NCI-H2107 treated with DMSO at 0.1 percent for 48 hours (cell line): Measurements from ENCODE around the gene JAG2.

Experiments
- DNase-seq: peaks from one replicate; lab custom pipeline; 2025; ENCODE audit not compliant: unreplicated experiment; lab: John Stamatoyannopoulos, UW

Gene JAG2

GRCh38 chr14:105203701-105204100, 35.1 kb upstream of the JAG2 start:
- DNase-seq: no peak

DNA sequence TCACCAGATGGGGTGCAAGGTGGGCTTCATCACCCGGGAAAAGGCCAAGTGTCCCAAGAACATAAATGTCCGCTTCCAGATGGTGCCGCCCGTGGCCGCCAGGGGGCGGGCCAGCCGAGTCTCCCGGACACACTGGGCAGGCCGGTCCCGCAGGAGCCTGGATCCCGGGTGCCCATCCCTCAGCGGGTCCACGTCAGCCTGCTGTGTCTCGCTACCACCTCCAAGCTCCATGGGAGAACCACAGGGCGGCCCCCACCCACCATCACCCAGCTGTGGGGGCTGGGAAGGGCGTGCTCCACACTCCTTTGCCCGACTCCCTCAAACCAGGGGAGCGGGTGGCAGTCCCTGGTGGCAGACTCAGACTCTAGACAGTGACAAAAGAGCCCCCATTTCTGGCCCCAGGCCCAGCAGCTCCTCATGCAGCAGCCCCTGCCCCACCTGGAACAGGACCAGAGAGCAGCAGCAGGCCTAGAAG, 34.5 kb upstream of the JAG2 start:
- no peak for DNase-seq

DNA sequence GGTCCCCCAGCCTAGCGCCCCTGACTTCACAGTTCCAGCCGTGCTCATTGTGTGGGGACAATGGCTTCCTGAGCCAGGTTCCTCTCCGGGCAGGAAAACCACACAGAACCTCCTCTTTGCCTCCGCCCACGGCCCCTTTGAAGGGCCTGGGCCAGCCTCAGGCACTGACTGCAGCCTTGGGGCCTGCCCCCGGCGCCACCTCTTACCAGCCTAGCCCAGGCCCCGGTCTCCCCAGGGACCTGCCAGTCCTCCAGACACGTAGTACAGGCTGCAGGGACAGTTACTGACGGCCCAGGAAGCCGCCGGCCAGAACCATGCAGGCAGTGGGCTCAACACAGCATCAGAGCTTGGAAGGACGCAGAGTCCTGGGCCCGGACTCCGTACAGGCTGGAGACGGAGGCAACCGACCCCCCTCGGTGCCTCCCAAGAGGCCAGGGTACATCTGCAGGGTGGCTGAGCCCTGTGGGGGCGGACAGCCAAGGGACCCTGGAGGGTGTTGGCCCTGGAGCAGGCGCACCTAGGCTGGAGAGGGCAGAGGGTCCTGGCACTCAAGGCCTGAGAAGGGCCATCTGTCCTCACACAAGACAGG, 33.4 kb upstream of the JAG2 start:
- DNase-seq: peak; percentile 55

DNA sequence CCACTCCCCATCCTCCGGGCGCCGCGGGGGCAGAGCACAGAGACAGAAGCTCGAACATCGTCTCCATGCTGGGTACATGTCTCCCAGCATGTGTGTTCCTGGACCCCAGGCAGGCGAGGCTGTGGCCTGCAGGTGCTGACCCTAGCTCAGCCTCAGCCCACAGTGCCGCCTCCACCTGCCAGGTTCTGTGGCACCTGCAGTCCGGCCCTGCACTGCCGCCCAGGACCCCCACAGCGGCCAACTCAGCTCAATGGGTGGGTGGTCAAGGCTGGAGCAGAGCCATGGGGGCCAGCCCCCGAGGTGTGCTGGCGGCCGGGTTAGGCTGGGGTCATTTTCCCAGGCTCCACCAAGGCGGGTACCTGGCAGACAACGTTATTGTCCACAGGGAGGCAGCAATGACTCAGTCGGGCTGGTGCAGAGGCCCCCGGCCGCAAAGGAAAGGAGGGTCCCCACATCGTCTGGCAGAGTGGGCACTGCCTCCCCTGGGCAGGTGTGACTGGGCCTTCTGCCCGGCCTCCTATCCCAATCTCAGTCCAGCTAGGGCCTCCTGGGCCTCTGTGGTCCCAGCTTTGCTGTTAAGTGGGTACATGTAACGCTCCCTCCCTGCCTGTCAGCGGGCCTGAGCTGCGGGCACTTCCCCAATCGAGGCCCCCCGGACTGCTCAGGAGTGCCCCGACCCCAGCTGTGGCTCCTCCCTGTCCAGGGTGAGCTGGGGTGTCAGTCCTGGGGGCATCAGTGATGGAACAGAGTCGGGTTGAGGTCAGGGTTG, 32.8 kb upstream of the JAG2 start:
- DNase-seq: no peak

DNA sequence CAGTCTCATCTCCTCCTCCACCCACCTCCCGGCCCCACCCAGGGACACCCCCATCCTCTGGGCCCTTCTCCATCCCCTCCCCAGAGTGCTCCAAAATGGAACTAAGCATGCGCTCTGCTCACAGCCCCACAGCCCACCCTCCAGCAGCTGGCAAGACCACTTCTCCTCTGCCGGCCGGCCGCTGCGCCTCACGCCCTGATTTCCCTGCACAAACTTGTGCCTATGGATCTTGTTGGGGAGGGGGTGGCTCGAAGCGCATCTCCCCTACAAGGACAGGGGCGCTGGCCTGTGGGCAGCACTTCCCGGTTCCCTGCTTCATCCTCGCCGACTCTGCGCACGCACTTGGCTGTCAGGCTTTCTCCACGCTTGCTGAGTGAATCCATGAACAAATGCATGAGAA, 32.1 kb upstream of the JAG2 start:
- no peak for DNase-seq

DNA sequence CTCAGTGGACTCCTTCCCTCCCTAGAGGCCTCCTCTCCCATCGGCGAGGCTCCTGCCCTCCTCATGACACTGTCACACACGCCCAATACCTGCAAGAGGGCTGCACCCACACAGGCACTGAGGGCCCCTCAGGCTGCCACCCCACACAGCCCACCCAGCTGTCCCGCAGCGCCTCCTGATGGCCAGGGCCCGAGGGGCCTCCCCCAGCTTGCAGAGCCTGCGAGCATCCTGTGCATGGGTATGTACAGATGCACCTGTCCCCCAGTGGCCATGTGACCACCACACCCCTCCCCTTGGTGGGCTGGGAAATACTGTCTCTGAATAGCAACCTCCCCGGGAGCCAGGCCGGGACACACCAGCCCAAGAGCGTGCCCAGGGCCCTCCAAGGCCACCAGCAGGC, 31.5 kb upstream of the JAG2 start:
- no peak for DNase-seq

- DNase-seq: no peak
Observed at GRCh38 chr14:105199093-105199492, 30.5 kb upstream of the JAG2 start.

- no peak for DNase-seq
Observed at GRCh38 chr14:105198588-105198987, 30.0 kb upstream of the JAG2 start.

DNA sequence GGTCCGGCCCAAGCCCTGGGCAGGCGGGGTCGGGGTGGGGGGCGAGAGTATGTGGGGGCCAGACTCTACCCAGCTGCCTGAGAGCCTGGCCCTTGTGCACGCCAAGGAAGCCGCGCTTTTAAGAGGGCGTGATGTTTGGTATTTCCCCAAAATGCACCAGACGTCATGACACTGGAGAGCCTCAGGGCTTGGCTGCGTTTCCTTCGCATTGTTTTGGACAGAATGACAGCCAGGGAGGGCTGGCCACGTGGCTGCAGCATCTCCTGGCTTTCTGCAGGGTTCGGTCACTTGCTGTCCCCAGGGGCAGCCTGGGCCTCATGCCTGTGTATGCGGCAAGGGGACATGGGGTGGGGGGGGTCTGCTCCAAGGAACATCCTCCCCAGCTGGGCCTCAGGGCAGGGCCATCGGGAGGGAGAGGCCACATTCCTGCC, 28.6 kb upstream of the JAG2 start:
- DNase-seq: no peak

- DNase-seq: no peak
Observed at GRCh38 chr14:105196265-105196960, 27.8 kb upstream of the JAG2 start.

- no peak for DNase-seq
Observed at GRCh38 chr14:105195522-105196264, 27.1 kb upstream of the JAG2 start.

GRCh38 chr14:105195051-105195450, 26.5 kb upstream of the JAG2 start:
- no peak for DNase-seq

DNA sequence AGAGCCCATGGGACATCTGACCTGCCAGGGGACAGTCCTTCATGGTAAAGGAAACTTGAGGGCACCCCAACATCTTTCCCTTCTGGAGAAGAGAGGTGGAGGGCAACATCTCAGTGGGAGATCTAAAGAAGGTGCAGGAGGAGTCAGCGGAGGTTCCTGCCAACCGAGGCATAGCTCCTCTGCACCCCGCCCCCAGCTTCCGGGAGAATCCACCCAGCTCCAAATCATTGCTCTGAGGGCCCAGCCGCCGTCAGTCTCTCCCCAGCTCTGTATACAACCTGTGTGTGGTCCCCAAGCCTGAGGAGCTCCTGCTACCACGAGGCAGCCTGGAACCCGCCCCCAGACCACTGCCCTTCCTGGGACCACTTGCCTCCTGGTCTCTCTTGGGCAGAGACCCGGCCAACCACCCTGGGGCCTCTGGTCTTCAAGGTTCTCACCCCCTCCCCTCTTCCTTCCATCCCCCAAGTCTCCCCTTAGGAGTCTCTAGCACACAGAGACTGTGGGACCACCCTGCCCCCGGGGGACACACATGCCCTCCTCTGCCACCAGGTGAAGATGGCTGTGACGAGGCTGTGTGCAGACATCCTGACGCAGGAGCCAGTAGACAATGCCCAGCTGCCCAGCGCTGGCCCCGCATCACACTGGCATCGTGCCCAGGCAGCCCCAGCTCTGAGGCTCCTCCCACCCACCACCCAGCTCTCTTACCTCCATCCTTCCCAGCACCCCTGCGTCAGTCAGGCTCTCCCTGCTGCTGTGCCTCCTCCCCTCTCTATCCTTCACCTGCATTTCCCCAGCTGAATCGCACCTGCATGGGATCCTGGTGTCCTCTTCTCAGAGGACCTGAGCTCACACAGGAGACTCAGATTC, 25.6 kb upstream of the JAG2 start:
- DNase-seq: peak; percentile 97

DNA sequence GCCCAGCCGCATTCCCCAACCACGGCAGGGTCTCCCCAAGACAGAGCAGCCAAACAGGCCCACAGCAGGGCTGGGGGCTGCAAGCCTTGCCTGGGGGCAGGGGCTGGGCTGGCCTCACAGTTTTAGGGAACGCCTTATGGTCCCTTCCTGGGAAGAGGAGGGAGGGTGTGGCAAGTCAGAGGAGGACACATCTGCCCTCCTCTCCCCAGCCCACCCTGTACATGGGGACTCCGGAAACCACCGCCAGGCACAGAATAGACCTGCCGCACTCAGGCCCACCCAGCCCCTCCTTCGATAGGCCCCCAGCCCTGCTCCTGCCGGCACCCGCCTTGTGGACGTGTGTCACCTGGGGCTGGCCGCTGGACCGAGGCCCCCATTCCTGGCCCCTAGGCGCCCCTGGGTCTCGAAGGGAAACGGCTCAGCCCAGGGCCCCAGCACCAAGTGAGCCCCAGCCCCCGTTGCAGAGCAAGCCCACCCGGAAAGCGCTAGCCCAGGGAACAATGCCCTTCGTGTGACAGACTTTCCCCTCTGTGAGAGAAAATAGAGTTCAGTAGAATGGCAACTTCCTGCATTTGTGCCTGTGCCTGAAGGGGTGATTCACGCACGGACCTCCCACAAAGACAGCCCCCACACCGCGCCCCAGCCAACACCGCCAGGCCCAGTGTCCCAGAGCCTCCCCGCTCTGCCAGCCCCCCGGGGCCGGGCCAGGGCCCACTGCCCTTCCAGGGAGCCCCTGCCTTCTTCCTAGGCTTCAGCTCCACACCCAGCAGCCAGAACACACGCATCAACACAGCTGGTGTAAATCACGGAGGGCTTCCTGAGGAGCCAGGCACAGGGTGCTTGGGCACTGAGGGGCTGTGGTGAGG, 24.5 kb upstream of the JAG2 start:
- DNase-seq: no peak

- DNase-seq: no peak
Observed at GRCh38 chr14:105187935-105188524, 19.5 kb upstream of the JAG2 start.

DNA sequence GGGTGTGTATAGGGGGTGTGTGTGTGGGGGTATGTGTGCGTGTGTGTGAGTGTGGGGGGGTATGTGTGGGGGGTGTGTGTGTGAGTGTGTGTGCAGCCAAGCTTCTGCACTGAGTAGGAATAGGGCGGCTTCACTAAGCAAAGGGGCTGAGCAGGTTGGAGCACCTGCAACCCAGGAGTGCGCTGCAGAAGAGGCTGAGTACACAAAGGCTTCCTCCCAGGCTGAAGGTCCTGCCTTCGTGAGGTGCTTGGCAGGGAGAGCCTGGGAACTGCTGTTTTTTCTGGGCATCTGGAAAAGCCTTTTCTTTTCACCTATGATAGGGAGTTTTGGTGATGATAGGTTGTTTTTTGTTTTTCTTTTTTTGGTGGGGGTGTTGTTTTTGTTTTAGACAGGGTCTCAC, 18.5 kb upstream of the JAG2 start:
- DNase-seq: peak; percentile 53

GRCh38 chr14:105185973-105186372, 17.4 kb upstream of the JAG2 start:
- no peak for DNase-seq

DNA sequence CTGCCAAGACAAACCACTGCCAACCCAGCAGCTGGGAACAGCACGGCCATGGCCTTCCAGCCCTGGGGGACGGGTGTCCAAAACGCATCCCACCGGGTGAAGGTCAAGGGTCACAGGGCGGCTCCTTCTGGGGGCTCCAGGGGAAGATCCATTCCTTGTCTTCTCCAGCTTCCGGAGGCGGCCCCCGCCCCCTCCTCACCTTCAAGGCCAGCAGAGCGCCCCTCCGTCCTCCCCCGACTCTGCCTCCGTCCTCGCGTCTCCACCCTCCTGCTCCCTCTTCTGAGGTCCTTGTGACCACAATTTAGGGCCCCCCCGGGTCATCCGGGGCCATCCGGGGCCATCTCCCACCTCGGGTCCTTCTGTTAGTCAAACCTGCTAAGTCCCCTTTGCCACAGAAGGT, 16.4 kb upstream of the JAG2 start:
- no peak for DNase-seq

DNA sequence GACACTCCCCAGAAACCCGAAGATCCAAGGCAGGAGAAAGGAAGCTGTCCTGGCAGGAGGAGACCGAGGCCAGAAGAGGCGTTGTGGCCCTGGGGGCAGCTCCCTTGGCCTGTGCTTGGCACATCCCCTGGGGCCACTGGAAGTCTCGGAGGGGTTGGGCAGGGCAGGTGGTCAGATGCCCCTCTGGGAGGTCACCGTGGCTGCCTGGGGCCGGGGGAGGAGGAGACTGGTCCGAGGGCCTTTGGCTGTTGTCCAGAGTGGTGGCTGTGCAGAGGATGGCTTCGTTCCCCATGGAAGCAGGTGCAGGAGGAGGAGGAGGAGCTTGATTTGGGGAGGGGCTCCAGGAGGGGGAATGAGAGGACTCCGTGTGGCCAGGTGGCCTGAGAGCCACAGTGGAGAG, 15.9 kb upstream of the JAG2 start:
- DNase-seq: peak; percentile 29
